ENCODE results near the gene STK40. TPM values are rescaled to one million over a fixed set of nuclear protein-coding genes. Genes with fewer than 3 reads are reported as not detected.

STK40 gene
- total RNA-seq, 4 donors from 2014 or later: 19.1 to 84.5 (median 44.0) TPM

GRCh38 chr1:36304521-36304920, 81.2 kb downstream of the STK40 start:
- peaks cover 4 to 16% of the 10 kb centered on the region in 2 donors for H3K4me1 ChIP-seq
- H3K9me3 ChIP-seq: no peaks in the 10 kb centered on the region
- no peaks in the 10 kb centered on the region for H3K27me3 ChIP-seq
- H3K27ac ChIP-seq: no peak overlapping the region
- intact Hi-C loops (cut with DNase I; ENCODE audit: low total_unique reads): no loop called here
- TF ChIP-seq CTCF (IDR thresholded peaks at IDR 0.05) (no peak), POLR2A (IDR thresholded peaks at IDR 0.05) (no peak)
- no peaks in the 10 kb centered on the region for H3K36me3 ChIP-seq
- DNase-seq: no peak
- no peak overlapping the region for H3K4me3 ChIP-seq

- H3K27ac ChIP-seq: no peak overlapping the region
- no peak for DNase-seq
- no peaks in the 10 kb centered on the region for H3K9me3 ChIP-seq
- H3K36me3 ChIP-seq: no peaks in the 10 kb centered on the region
- TF ChIP-seq CTCF (IDR thresholded peaks at IDR 0.05): no peak
- no peak for TF ChIP-seq POLR2A (IDR thresholded peaks at IDR 0.05)
- H3K4me3 ChIP-seq: no peak overlapping the region
- no peaks in the 10 kb centered on the region for H3K27me3 ChIP-seq
- intact Hi-C loops (cut with DNase I; ENCODE audit: low total_unique reads): no loop called here
- H3K4me1 ChIP-seq: peaks cover 6 to 16% of the 10 kb centered on the region in 2 donors
These were observed 81.9 kb downstream of the STK40 start for GRCh38 chr1:36303650-36304360.

- no peaks in the 10 kb centered on the region for H3K27me3 ChIP-seq
- intact Hi-C loops (cut with DNase I; ENCODE audit: low total_unique reads): no loop called here
- DNase-seq: no peak
- no peaks in the 10 kb centered on the region for H3K36me3 ChIP-seq
- TF ChIP-seq POLR2A (IDR thresholded peaks at IDR 0.05) (no peak), CTCF (IDR thresholded peaks at IDR 0.05) (no peak)
- no peaks in the 10 kb centered on the region for H3K9me3 ChIP-seq
- no peak overlapping the region for H3K27ac ChIP-seq
- no peak overlapping the region for H3K4me3 ChIP-seq
- H3K4me1 ChIP-seq: peaks cover 6 to 16% of the 10 kb centered on the region in 2 donors
These were observed 82.5 kb downstream of the STK40 start for GRCh38 chr1:36303244-36303643.

GRCh38 chr1:36301220-36301619, 84.5 kb downstream of the STK40 start:
- TF ChIP-seq POLR2A (IDR thresholded peaks at IDR 0.05) (no peak), CTCF (IDR thresholded peaks at IDR 0.05) (no peak)
- intact Hi-C loops (cut with DNase I; ENCODE audit: low total_unique reads): no loop called here
- H3K27me3 ChIP-seq: no peaks in the 10 kb centered on the region
- no peak for DNase-seq
- H3K4me3 ChIP-seq: no peak overlapping the region
- H3K27ac ChIP-seq: no peak overlapping the region
- no peaks in the 10 kb centered on the region for H3K9me3 ChIP-seq
- no peaks in the 10 kb centered on the region for H3K36me3 ChIP-seq
- H3K4me1 ChIP-seq: peaks cover 4 to 6% of the 10 kb centered on the region in 2 donors

DNA sequence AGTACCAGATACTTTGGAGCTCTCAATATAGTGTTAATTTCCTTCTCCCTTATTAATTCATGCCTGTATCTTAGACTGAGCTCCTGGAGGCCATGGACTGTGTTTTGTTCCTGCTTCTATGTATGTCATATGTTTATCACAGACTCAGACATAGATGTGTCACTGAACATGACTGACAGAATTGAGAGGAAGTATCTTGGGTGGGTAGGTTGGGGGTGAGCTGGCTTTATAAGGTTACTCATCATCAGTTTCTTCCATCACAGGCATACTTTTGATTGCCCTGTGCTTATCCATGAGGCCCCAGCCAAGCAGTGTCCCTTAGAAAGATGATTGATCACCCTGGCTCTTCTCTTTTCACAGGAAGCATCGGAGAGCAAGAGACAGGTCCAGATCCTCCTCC, 85.2 kb downstream of the STK40 start:
- Histone ChIP-seq H3K9me3 (no peaks in the 10 kb centered on the region), H3K27ac (peak overlapping the region; percentile 30 to 61), H3K27me3 (no peaks in the 10 kb centered on the region), H3K4me1 (peaks cover 0 to 6% of the 10 kb centered on the region in 2 donors), H3K36me3 (no peaks in the 10 kb centered on the region), H3K4me3 (no peak overlapping the region)
- intact Hi-C loops (cut with DNase I; ENCODE audit: low total_unique reads): no loop called here
- no peak for DNase-seq
- TF ChIP-seq POLR2A (IDR thresholded peaks at IDR 0.05) (no peak), CTCF (IDR thresholded peaks at IDR 0.05) (no peak)

Data from uterus (tissue), 4 donors.